Stimulated activated CD8-positive, alpha-beta memory T cell treated with anti-CD3 and anti-CD28 coated beads, Interleukin-15, amount 100 ng/mL, for 1 hour (primary cell): ENCODE measurements around the gene RAPGEF6.
"Not testable (repeated sequence)": the region's sequence is repeated elsewhere in the genome, so short reads cannot be mapped to it uniquely, and the experiment has no call there.

Experiments used
- DNase-seq: peaks from one replicate; pipeline ENCODE4 v3.0.0-alpha.2; 2020; ENCODE audit warnings: low read depth

RAPGEF6 gene

DNA sequence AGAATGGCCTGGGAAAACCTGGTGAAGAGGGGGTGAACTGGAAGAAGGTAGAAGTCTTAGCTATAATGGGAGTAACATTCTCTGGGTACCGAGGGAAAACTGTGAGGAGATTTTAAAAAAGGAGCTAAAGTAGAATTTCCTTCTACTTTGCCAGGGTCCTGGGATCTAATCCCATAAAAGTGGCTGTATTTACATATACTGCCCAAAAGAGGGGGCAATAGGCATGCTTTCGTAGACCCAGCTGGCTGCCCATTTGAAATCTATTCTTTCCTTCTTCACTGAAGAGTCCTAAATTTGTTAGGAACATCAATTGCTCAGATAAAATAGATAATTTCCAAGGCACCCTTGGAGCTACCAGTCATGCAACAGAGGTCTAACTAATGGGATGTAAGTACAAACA lies 212.0 kb downstream of the RAPGEF6 start:
- DNase-seq = no peak

GRCh38 chr5:131419877-131420276 lies 215.2 kb downstream of the RAPGEF6 start:
- DNase-seq = no peak

- DNase-seq = no peak
These were observed 216.2 kb downstream of the RAPGEF6 start for GRCh38 chr5:131418846-131419245.

DNA sequence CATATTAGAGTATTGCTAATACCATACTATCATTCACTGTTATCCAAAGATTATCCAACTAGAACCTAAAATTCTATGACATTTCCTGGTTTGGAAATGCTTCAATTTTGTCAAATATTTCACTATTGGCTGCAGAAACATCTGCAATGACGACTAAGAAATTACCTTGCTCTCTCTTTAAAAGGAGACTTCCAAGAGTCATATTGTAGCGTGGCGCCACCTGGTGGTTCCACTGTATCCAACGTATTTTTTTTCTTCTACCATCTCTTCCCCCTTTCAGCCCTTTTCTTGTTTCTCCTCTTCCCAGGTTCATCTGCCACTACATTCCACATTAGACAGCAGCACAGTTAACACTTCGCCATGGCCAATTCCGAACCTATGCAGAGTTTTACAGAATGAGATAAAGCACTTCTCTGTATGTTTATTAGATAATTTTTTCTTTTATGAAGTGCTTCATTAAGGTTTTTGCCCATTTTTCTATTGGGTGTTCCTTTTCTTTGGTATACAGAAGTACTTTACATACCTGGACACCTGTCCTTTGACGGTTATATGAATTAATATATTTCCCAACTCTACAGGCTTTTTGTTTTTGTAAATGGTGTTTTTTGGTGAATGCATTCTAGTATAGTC lies 217.7 kb downstream of the RAPGEF6 start:
- DNase-seq = peak; percentile 85

GRCh38 chr5:131416729-131417128 lies 218.3 kb downstream of the RAPGEF6 start:
- DNase-seq = no peak

GRCh38 chr5:131413605-131414559 lies 221.1 kb downstream of the RAPGEF6 start:
- DNase-seq = no peak

DNA sequence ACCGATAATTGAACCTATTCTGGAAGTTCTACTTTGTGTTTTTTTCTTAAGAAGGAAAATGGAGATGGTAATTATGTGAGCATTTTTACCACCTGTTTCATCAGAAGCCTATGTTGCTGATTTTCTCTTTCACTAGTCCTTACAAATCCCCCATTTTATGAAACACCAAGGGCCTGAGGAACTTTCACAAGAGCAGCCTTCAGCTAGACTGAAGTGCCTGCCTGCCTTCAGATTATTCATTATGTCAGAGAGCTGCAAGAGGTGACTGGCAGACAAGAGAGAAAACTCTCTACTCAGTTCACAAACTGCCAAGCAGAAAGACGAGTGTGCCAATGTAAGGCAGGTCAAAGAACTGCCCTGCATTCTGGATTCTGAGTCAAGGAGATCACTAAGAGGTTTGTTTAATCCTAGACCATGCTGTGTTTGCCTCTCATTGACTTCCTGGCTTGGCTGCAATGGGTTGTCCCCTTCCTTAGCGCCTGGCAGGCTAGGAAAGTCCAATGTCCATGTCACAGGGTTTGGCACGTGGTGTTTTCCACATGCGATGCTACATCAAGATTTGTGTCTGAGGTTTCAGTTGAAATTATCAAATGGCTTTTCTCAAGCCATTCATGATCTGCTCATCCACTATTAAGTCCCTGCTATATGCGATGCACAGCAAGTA lies 227.9 kb downstream of the RAPGEF6 start:
- DNase-seq = no peak

DNA sequence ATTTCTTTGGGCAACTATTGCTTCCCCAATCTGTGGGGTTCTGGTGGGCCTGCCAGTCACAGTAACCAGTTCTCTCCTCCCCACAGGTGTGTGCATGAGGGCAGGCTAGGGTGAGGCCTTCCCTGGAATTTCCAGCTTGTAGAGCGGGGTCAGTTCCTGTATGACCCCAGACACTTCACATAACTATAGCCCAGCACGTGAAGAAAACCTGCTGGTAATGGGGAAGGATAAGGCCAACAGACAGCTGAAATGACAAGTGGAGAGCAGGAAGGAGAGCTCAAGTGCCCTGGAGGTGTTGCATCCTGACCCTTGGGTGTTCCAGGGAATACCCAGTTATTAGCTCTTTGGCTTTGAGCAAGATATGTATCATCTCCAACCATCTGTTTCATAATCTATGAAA lies 229.0 kb downstream of the RAPGEF6 start:
- DNase-seq = no peak

DNA sequence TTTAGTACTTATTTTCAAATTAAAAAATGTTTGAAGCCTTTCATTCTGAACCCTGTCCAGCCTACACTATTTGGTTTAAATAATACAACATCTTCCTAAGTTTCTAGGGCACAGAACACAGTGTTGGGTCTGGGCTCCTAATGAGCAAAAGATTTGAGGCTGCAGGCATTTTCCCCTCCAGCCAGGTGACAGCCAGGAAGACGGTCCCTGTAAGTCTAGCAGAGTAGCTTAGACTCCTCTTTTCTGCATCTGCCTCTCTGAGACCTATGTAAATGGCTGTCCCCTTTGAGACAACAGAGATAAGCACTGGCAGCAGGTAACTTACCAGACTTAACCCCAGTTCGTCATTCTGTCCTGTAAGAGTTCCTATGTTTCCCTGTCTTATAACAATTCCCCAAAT lies 229.4 kb downstream of the RAPGEF6 start:
- DNase-seq = no peak

DNA sequence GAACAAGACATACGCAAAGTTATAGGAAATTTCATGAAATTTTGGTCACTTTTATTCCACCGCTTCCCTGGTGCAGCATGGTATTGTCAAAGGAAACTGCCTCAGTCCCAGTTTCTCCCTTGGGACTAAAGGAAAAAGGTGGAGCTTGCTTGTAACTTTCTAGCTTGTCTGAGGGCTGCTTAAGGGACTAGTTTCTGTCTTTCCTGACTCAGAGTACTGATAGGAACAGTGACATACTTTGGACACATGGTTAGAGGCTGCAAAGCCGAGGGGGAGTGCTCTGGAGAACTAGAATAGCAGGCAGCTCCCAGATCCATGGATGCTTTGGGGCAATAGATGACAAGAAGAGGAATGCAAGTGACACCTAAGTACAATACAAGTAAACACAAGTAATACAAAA lies 234.4 kb downstream of the RAPGEF6 start:
- DNase-seq = no peak

DNA sequence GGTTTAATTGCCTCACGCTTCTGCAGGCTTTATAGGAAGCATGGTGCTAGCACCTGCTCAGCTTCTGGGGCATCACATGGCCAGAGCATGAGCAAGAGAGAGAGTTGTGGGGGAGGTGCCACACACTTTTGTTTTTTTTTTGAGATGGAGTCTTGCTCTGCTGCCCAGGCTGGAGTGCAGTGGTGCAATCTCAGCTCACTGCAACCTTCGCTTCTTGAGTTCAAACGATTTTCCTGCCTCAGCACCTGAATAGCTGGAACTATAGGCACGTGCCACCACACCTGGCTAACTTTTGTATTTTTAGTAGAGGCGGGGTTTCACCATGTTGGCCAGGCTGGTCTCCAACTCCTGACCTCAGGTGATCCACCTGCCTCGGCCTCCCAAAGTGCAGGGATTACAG lies 236.0 kb downstream of the RAPGEF6 start:
- DNase-seq = not testable (repeated sequence)

DNA sequence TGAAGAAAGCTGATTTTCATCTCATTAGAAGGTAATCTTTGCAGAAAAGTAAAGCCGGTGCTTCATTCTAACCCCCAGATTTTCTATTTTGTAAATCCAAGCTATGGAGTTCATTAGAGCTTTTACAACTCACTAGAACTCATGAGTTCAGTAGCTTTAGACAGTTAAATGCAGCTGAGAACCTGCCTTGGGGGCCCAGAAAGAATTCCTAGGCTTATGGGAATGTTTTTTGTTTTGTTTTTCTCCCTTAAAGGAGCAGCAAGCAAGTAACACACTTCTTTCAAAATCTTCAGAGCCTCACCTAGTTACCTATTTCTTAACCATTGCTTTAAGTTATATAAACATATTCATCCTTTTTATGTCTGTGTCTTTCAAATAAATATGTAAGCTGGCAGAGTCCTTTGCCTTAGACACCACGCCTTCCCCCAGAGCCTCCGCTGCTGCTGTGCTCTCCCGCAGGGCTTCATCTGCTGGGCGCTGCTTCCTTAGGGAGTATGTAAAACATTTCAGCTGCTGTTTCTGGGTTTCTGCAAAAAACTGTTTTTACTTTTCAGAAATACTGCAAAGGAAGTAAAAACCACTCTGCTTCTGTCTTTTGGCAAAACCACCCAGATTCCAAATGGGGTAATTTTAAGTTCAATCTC lies 238.3 kb downstream of the RAPGEF6 start:
- DNase-seq = no peak

- DNase-seq = no peak
These were observed 239.0 kb downstream of the RAPGEF6 start for GRCh38 chr5:131396015-131396414.

GRCh38 chr5:131394128-131394527 lies 240.9 kb downstream of the RAPGEF6 start:
- no peak for DNase-seq

- DNase-seq = no peak
These were observed 241.5 kb downstream of the RAPGEF6 start for GRCh38 chr5:131393498-131393968.

DNA sequence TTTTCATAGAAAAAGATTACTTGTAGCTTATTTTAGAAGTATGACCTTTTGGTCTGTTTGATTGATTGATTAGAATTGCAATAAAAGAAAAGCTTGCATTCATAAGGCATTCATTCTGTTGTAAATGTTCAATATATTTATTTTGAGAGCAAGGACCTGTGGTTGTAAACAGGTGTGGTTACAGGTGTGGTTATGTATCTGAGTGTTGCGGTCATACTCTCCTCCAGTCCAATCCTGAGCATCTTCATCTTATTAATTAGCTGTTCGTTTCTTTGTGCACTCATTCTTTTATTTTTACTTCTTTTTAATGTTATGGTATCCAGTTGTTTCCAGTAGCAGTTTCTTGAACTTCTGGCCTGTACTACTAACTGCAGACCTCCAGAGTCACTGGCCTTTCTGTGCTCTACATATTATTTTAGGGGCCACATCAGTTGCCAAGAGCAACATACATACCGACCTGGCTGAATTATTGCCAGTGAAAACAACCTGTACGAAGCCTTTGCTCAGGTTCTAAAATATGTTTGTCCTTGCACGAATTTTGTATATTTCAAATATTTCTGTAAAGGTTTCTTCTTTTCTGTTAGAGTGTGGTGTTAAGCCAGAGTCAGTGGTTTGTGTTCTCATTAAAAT lies 242.4 kb downstream of the RAPGEF6 start:
- no peak for DNase-seq

- no peak for DNase-seq
These were observed 245.2 kb downstream of the RAPGEF6 start for GRCh38 chr5:131389869-131390265.

GRCh38 chr5:131389096-131389868 lies 245.7 kb downstream of the RAPGEF6 start:
- no peak for DNase-seq

- no peak for DNase-seq
These were observed 247.8 kb downstream of the RAPGEF6 start for GRCh38 chr5:131387255-131387654.

DNA sequence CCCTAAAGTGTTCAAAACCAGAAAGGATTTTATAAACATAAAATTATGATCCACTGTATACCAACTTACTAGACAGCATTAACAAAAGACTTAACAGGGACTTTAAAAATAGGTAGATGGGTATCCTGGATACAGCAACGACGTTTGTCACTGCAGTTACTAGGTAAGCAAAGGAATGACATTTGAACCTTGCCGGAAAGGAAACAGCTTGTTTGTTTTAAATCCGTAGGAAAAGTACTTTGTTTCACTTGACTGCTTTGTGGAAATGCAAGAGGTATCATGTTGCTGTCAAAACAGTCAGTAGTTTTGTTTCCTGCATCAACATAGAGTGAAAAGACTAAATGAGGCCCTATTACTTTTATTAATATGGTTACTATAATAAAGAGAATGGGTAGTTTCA lies 248.2 kb downstream of the RAPGEF6 start:
- DNase-seq = no peak

- DNase-seq = no peak
These were observed 248.9 kb downstream of the RAPGEF6 start for GRCh38 chr5:131386124-131386523.
